ENCODE measurements around the gene TANGO6. TPM values are rescaled to one million over a fixed set of nuclear protein-coding genes. Genes with fewer than 3 reads are reported as not detected.

The TANGO6 gene
- polyA plus RNA-seq, 1 donor (not counting 4 experiments of a cell fraction or from before 2014, with no cell fraction given): 13.1 TPM

GRCh38 chr16:68893710-68894705 is 50.7 kb downstream of the TANGO6 start:
- Histone ChIP-seq H3K9me3 (ENCODE audit: control insufficient read depth, low read depth, low read length) (no peaks in the 10 kb centered on the region), H3K27ac (ENCODE audit: control insufficient read depth, insufficient read depth, low read length) (no peak overlapping the region), H3K27me3 (ENCODE audit: control insufficient read depth, extremely low read depth, insufficient read depth, low read length) (no peaks in the 10 kb centered on the region), H3K79me2 (ENCODE audit: control insufficient read depth, insufficient read depth, low read length) (no peaks in the 10 kb centered on the region), H3K4me1 (ENCODE audit: control insufficient read depth, extremely low read depth, insufficient read depth, low read length) (no peaks in the 10 kb centered on the region), H3K9me1 (ENCODE audit: control insufficient read depth, extremely low read depth, insufficient read depth, low read length) (no peaks in the 10 kb centered on the region), H3K9ac (ENCODE audit: control insufficient read depth, extremely low read depth, insufficient read depth, low read length) (no peak overlapping the region), H3K4me3 (ENCODE audit: control insufficient read depth in 2 of 3, extremely low read depth in 1 of 3, insufficient read depth in 2 of 3, low read depth in 1 of 3, low read length in 3 of 3) (no peak overlapping the region), H3K36me3 (ENCODE audit: control insufficient read depth in 2 of 2, extremely low read depth in 1 of 2, insufficient read depth in 2 of 2, low read length in 2 of 2) (no peaks in the 10 kb centered on the region), H4K20me1 (ENCODE audit: control insufficient read depth, extremely low read depth, insufficient read depth, low read length) (no peaks in the 10 kb centered on the region), H2AFZ (ENCODE audit: control insufficient read depth, low read length) (no peak overlapping the region), H3K4me2 (ENCODE audit: control insufficient read depth, extremely low read depth, insufficient read depth, low read depth, low read length) (no peak overlapping the region)
- no peak for DNase-seq (ENCODE audit: low read depth, low spot score)
- dilution Hi-C loops (cut with MboI; ENCODE audit: extremely low pct_ligation_motif_present, low sequenced_read_pairs): no loop called here
- no peak for TF ChIP-seq EZH2 (IDR thresholded peaks at IDR 0.05; ENCODE audit: low read length)
- no peak for TF ChIP-seq CTCF (optimal IDR thresholded peaks at IDR 0.05 in 1 of 3, IDR thresholded peaks at IDR 0.05 in 1 of 3, conservative IDR thresholded peaks at IDR 0.05 in 1 of 3; ENCODE audit: extremely low read depth in 1 of 3, insufficient read depth in 2 of 3, low read length in 3 of 3)
- no peak for FAIRE-seq

- no peaks in the 10 kb centered on the region for H3K79me2 ChIP-seq (ENCODE audit: control insufficient read depth, insufficient read depth, low read length)
- no peaks in the 10 kb centered on the region for H3K36me3 ChIP-seq (ENCODE audit: control insufficient read depth in 2 of 2, extremely low read depth in 1 of 2, insufficient read depth in 2 of 2, low read length in 2 of 2)
- TF ChIP-seq CTCF (optimal IDR thresholded peaks at IDR 0.05 in 1 of 3, IDR thresholded peaks at IDR 0.05 in 1 of 3, conservative IDR thresholded peaks at IDR 0.05 in 1 of 3; ENCODE audit: extremely low read depth in 1 of 3, insufficient read depth in 2 of 3, low read length in 3 of 3): no peak
- no peak for TF ChIP-seq EZH2 (IDR thresholded peaks at IDR 0.05; ENCODE audit: low read length)
- no peak overlapping the region for H3K4me3 ChIP-seq (ENCODE audit: control insufficient read depth in 2 of 3, extremely low read depth in 1 of 3, insufficient read depth in 2 of 3, low read depth in 1 of 3, low read length in 3 of 3)
- no peaks in the 10 kb centered on the region for H3K9me1 ChIP-seq (ENCODE audit: control insufficient read depth, extremely low read depth, insufficient read depth, low read length)
- no peak overlapping the region for H3K27ac ChIP-seq (ENCODE audit: control insufficient read depth, insufficient read depth, low read length)
- H3K4me2 ChIP-seq (ENCODE audit: control insufficient read depth, extremely low read depth, insufficient read depth, low read depth, low read length): no peak overlapping the region
- no peak overlapping the region for H3K9ac ChIP-seq (ENCODE audit: control insufficient read depth, extremely low read depth, insufficient read depth, low read length)
- no peaks in the 10 kb centered on the region for H3K4me1 ChIP-seq (ENCODE audit: control insufficient read depth, extremely low read depth, insufficient read depth, low read length)
- dilution Hi-C loops (cut with MboI; ENCODE audit: extremely low pct_ligation_motif_present, low sequenced_read_pairs): no loop called here
- FAIRE-seq: no peak
- no peak for DNase-seq (ENCODE audit: low read depth, low spot score)
- no peaks in the 10 kb centered on the region for H4K20me1 ChIP-seq (ENCODE audit: control insufficient read depth, extremely low read depth, insufficient read depth, low read length)
- H2AFZ ChIP-seq (ENCODE audit: control insufficient read depth, low read length): no peak overlapping the region
- no peaks in the 10 kb centered on the region for H3K27me3 ChIP-seq (ENCODE audit: control insufficient read depth, extremely low read depth, insufficient read depth, low read length)
- H3K9me3 ChIP-seq (ENCODE audit: control insufficient read depth, low read depth, low read length): no peaks in the 10 kb centered on the region
These were observed 51.4 kb downstream of the TANGO6 start for GRCh38 chr16:68894714-68895113.

Measured in keratinocyte (primary cell).